ENCODE results near the gene ERBB2. TPM values are rescaled to one million over a fixed set of nuclear protein-coding genes. Genes with fewer than 3 reads are reported as not detected.

ERBB2 gene
- polyA plus RNA-seq, 4 donors: 43.0 to 208 (median 69.7) TPM

DNA sequence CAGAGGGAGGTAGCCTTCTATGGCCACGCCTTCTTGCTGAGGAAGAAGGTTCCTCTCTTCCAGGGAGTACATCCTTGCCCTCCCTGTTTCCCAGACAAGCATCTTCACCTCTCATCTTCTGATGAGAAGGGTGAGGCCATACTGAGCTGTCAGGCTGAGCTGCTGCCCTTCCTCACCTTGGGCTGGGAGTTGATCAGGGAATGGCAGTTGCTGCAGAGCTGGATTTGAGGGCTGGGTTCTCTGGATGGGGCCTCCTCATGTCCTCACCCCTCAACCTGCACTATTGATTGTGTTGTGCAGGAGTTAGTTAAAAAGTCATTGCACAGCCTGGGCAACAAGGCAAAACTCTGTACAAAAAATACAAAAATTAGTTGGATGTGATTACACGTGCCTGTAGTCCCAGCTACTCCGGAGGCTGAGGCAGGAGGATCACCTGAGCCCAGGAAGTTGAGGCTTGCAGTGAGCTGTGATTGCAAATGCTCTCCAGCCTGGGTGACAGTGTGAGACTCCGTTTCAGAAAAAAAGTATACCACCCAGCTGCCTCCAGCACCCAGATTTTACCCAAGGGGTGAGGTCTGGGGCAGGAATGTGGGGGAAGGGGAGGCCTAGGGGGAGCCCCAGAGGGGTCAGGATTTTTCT is 2.0 kb downstream of the ERBB2 start:
- WGBS, 3 donors: 34 to 51% (median 49%) methylated on average over 4 of the region's 4 CpGs
- FAIRE-seq (no peak), DNase-seq (no peak)
- H3K27me3 ChIP-seq (ENCODE audit: control insufficient read depth in 3 of 3, insufficient read depth in 3 of 3, low read length in 3 of 3): no peaks in the 10 kb centered on the region
- peaks cover 9 to 55% (median 13%) of the 10 kb centered on the region in 3 donors for H3K4me1 ChIP-seq (ENCODE audit: control insufficient read depth in 3 of 3, insufficient read depth in 2 of 3, low read depth in 1 of 3, low read length in 2 of 3)
- H3K9me3 ChIP-seq (ENCODE audit: control insufficient read depth in 2 of 2, insufficient read depth in 1 of 2, low read depth in 1 of 2, low read length in 1 of 2): no peaks in the 10 kb centered on the region
- H3K27ac ChIP-seq (ENCODE audit: low read depth in 1 of 3, low read length in 2 of 3): peak overlapping the region in 2 of 3 donors; percentile 3 to 91
- peak overlapping the region in 1 of 3 donors; percentile 87 for H3K4me3 ChIP-seq (ENCODE audit: low read depth in 1 of 3, low read length in 3 of 3)
- peaks cover 0 to 48% (median 0%) of the 10 kb centered on the region in 3 donors for H3K36me3 ChIP-seq (ENCODE audit: control insufficient read depth in 3 of 3, insufficient read depth in 2 of 3, low read depth in 1 of 3, low read length in 3 of 3)

DNA sequence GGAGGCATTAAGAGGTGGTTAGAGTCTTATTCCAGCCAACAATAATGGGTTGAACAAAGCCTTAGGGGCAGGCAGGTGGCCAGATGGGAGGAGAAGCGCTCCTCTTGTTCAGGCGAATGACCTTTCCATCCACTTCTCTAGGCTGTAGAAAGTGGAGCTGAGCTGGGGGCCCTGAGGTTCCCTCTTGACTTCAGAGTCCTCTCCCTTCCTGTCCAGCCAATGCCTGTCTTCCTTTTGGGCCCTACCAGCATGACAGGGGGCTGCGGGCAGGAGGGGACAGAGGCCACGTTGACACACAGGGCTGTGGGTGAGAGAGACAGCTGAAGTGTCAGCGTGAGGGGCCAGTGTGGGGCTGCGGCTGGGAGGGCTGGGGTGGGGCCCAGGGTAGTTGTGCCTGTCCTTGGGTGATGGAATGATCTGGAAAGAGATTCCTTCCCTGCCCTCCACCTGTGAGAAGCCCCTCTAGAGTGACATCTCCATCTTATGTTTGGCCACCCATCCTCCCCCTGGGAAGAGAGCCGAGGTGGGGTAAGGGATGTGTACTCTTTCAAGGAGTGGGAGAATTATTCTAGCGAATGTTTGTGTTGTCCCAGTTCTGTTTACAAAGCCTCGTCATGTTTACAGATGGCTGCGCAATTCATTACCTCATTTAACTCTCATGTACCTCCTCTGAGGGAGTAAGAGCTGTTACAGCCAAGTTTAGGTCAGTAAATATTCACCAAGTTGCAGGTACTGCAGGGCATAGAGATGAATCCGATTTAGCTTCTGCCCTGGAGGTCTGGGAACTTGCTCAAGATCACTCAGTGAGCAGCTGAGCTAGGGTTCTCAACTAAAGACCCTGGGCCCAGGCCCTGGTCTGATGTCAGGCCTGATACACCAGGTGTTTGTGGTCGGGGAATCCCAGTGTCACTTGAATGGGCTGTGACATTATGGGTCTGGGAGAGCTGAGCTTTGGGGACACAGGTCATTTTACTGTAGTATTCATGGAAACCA is 3.3 kb downstream of the ERBB2 start:
- H3K9me3 ChIP-seq (ENCODE audit: control insufficient read depth in 2 of 2, insufficient read depth in 1 of 2, low read depth in 1 of 2, low read length in 1 of 2): no peaks in the 10 kb centered on the region
- H3K4me3 ChIP-seq (ENCODE audit: low read depth in 1 of 3, low read length in 3 of 3): peak overlapping the region in 1 of 3 donors; percentile 21
- H3K27me3 ChIP-seq (ENCODE audit: control insufficient read depth in 3 of 3, insufficient read depth in 3 of 3, low read length in 3 of 3): no peaks in the 10 kb centered on the region
- DNase-seq (peak in 1 of 2 donors; percentile 45), FAIRE-seq (no peak)
- H3K27ac ChIP-seq (ENCODE audit: low read depth in 1 of 3, low read length in 2 of 3): peak overlapping the region; percentile 22 to 60 (median 31)
- WGBS, 3 donors: 27 to 49% (median 49%) methylated on average over 10 to 12 of the region's 12 CpGs
- peaks cover 0 to 61% (median 0%) of the 10 kb centered on the region in 3 donors for H3K36me3 ChIP-seq (ENCODE audit: control insufficient read depth in 3 of 3, insufficient read depth in 2 of 3, low read depth in 1 of 3, low read length in 3 of 3)
- H3K4me1 ChIP-seq (ENCODE audit: control insufficient read depth in 3 of 3, insufficient read depth in 2 of 3, low read depth in 1 of 3, low read length in 2 of 3): peaks cover 9 to 55% (median 14%) of the 10 kb centered on the region in 3 donors

DNA sequence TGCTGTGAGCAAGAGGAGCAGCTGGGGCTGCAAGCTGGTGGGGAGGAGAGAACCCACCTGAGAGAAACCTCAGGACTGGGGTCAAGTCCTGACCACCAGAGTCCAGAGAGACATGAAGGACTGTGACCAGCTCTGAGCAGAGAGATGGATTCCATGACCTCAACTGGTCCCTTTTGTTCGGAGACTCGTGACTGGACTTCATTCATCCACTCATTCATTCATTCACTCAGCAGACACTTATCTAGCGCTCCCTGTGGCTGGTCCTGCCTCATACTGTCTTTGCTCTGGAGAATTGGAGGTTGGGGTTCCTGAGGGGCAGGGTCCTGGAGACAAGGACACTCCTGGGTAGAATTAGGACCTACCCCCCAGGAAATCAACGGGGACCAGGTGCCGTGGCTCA is 4.0 kb downstream of the ERBB2 start:
- FAIRE-seq: no peak

DNA sequence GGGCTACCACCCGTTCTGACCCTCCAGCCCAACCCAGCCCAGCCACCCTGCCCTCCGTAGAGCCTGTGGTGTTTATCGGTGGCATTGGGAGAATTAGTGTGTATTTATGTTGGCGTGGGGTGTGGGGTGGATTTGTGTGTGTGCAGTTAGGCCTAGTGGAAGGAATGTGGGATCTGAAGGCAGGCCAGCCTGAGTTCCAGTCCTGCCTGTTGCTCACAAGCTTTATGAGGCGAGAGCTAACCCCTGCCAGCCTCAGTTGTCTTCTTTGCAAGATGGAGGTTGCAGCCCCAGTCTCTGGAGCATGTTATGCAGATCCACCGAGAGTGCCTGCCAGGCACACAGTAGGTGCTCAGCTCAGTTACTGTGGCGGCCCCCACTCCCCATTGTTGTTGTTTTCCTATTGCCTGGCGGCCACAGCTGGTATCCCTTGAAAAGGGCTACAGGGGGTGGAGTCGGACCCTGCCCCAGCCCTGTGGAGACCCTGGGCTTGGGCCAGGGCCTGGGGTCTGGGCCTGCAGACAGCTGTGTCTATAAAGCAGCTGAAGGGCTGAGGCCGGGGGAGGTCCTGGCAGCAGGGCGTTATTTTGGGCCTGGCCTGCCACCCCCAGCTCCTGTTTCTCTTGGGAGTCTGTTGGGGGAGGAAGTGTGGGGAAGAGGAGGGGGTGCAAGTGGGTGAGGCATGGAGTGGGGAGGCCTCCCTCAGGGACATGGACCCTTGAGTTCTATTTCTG is 5.1 kb downstream of the ERBB2 start:
- DNase-seq: no peak
- Histone ChIP-seq H3K4me1 (ENCODE audit: control insufficient read depth in 3 of 3, insufficient read depth in 2 of 3, low read depth in 1 of 3, low read length in 2 of 3) (peaks cover 9 to 47% (median 14%) of the 10 kb centered on the region in 3 donors), H3K27ac (ENCODE audit: low read depth in 1 of 3, low read length in 2 of 3) (peak overlapping the region; percentile 4 to 81 (median 76)), H3K4me3 (ENCODE audit: low read depth in 1 of 3, low read length in 3 of 3) (no peak overlapping the region), H3K27me3 (ENCODE audit: control insufficient read depth in 3 of 3, insufficient read depth in 3 of 3, low read length in 3 of 3) (no peaks in the 10 kb centered on the region), H3K9me3 (ENCODE audit: control insufficient read depth in 2 of 2, insufficient read depth in 1 of 2, low read depth in 1 of 2, low read length in 1 of 2) (no peaks in the 10 kb centered on the region), H3K36me3 (ENCODE audit: control insufficient read depth in 3 of 3, insufficient read depth in 2 of 3, low read depth in 1 of 3, low read length in 3 of 3) (peaks cover 0 to 79% (median 6%) of the 10 kb centered on the region in 3 donors)
- WGBS, 3 donors: 28 to 52% (median 45%) methylated on average over 11 of the region's 11 CpGs
- no peak for FAIRE-seq

More for the DNA sequence above, 4.0 kb downstream of the ERBB2 start:
- H3K9me3 ChIP-seq (ENCODE audit: control insufficient read depth in 2 of 2, insufficient read depth in 1 of 2, low read depth in 1 of 2, low read length in 1 of 2): no peaks in the 10 kb centered on the region
- WGBS, 3 donors: 51 to 76% (median 52%) methylated on average over 5 of the region's 5 CpGs
- no peak overlapping the region for H3K4me3 ChIP-seq (ENCODE audit: low read depth in 1 of 3, low read length in 3 of 3)
- H3K27me3 ChIP-seq (ENCODE audit: control insufficient read depth in 3 of 3, insufficient read depth in 3 of 3, low read length in 3 of 3): no peaks in the 10 kb centered on the region
- peaks cover 0 to 69% (median 0%) of the 10 kb centered on the region in 3 donors for H3K36me3 ChIP-seq (ENCODE audit: control insufficient read depth in 3 of 3, insufficient read depth in 2 of 3, low read depth in 1 of 3, low read length in 3 of 3)
- no peak for DNase-seq
- H3K27ac ChIP-seq (ENCODE audit: low read depth in 1 of 3, low read length in 2 of 3): peak overlapping the region; percentile 25 to 60 (median 31)
- peaks cover 9 to 54% (median 14%) of the 10 kb centered on the region in 3 donors for H3K4me1 ChIP-seq (ENCODE audit: control insufficient read depth in 3 of 3, insufficient read depth in 2 of 3, low read depth in 1 of 3, low read length in 2 of 3)

DNA sequence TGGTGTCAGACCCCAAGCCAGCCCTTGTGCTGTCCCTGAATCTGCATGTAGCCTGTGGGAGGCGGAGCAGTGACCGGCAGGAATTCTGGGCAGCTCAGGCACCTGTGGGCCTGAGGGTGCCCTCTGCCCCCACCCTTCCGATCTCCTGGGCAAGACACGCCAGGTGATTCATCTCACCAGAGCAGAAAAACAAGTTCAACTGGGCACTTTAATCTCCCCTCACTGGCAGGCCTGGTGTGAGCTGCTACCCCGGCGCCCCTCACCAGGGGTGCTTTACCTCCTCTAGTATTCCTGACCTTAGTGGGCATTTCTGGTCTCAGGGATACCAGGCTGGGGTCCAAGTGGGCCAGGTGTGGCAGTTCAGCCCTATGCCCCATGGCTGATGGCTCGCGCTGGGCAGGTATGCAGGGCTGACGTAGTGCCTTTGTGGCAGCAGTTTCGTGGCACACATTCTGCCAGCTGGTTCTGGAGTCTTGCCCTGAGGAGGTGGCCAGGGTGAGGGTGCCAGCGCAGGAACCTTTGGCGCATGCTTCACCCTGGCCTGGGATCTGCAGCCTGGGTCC is 6.0 kb downstream of the ERBB2 start:
- Histone ChIP-seq H3K27ac (ENCODE audit: low read depth in 1 of 3, low read length in 2 of 3) (peak overlapping the region; percentile 42 to 81 (median 76)), H3K4me1 (ENCODE audit: control insufficient read depth in 3 of 3, insufficient read depth in 2 of 3, low read depth in 1 of 3, low read length in 2 of 3) (peaks cover 9 to 47% (median 14%) of the 10 kb centered on the region in 3 donors), H3K4me3 (ENCODE audit: low read depth in 1 of 3, low read length in 3 of 3) (no peak overlapping the region), H3K36me3 (ENCODE audit: control insufficient read depth in 3 of 3, insufficient read depth in 2 of 3, low read depth in 1 of 3, low read length in 3 of 3) (peaks cover 3 to 88% (median 6%) of the 10 kb centered on the region in 3 donors), H3K27me3 (ENCODE audit: control insufficient read depth in 3 of 3, insufficient read depth in 3 of 3, low read length in 3 of 3) (no peaks in the 10 kb centered on the region), H3K9me3 (ENCODE audit: control insufficient read depth in 2 of 2, insufficient read depth in 1 of 2, low read depth in 1 of 2, low read length in 1 of 2) (no peaks in the 10 kb centered on the region)
- WGBS, 3 donors: 13 to 66% (median 40%) methylated on average over 12 of the region's 12 CpGs
- peak; percentile 60 to 93 for DNase-seq
- no peak for FAIRE-seq

- Histone ChIP-seq H3K36me3 (ENCODE audit: control insufficient read depth in 3 of 3, insufficient read depth in 2 of 3, low read depth in 1 of 3, low read length in 3 of 3) (peaks cover 4 to 93% (median 6%) of the 10 kb centered on the region in 3 donors), H3K4me1 (ENCODE audit: control insufficient read depth in 3 of 3, insufficient read depth in 2 of 3, low read depth in 1 of 3, low read length in 2 of 3) (peaks cover 9 to 47% (median 14%) of the 10 kb centered on the region in 3 donors), H3K9me3 (ENCODE audit: control insufficient read depth in 2 of 2, insufficient read depth in 1 of 2, low read depth in 1 of 2, low read length in 1 of 2) (no peaks in the 10 kb centered on the region), H3K4me3 (ENCODE audit: low read depth in 1 of 3, low read length in 3 of 3) (no peak overlapping the region), H3K27me3 (ENCODE audit: control insufficient read depth in 3 of 3, insufficient read depth in 3 of 3, low read length in 3 of 3) (no peaks in the 10 kb centered on the region), H3K27ac (ENCODE audit: low read depth in 1 of 3, low read length in 2 of 3) (peak overlapping the region in 2 of 3 donors; percentile 76 to 81)
- 16 to 59% (median 38%) methylated on average over 8 of the region's 8 CpGs for WGBS, 3 donors
- DNase-seq (no peak), FAIRE-seq (no peak)
Observed at GRCh38 chr17:39706383-39706782, 6.5 kb downstream of the ERBB2 start.

DNA sequence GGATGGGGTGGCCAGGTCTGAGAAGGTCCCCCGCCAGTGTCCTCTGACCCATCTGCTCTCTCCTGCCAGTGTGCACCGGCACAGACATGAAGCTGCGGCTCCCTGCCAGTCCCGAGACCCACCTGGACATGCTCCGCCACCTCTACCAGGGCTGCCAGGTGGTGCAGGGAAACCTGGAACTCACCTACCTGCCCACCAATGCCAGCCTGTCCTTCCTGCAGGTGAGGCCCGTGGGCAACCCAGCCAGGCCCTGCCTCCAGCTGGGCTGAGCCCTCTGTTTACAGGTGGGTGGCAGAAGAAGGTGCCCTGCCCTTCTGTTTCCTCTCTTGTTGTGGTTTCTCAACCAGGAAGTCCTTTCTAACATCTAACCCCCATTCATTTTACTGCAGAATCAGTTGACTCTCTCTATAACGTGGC is 7.1 kb downstream of the ERBB2 start:
- Histone ChIP-seq H3K4me1 (ENCODE audit: control insufficient read depth in 3 of 3, insufficient read depth in 2 of 3, low read depth in 1 of 3, low read length in 2 of 3) (peaks cover 9 to 44% (median 14%) of the 10 kb centered on the region in 3 donors), H3K9me3 (ENCODE audit: control insufficient read depth in 2 of 2, insufficient read depth in 1 of 2, low read depth in 1 of 2, low read length in 1 of 2) (no peaks in the 10 kb centered on the region), H3K27ac (ENCODE audit: low read depth in 1 of 3, low read length in 2 of 3) (peak overlapping the region in 2 of 3 donors; percentile 76 to 81), H3K27me3 (ENCODE audit: control insufficient read depth in 3 of 3, insufficient read depth in 3 of 3, low read length in 3 of 3) (no peaks in the 10 kb centered on the region), H3K36me3 (ENCODE audit: control insufficient read depth in 3 of 3, insufficient read depth in 2 of 3, low read depth in 1 of 3, low read length in 3 of 3) (peaks cover 5 to 95% (median 6%) of the 10 kb centered on the region in 3 donors), H3K4me3 (ENCODE audit: low read depth in 1 of 3, low read length in 3 of 3) (no peak overlapping the region)
- DNase-seq: no peak
- no peak for FAIRE-seq
- WGBS, 3 donors: 15 to 65% (median 44%) methylated on average over 7 of the region's 7 CpGs
